BLaER1 treated with 17β-estradiol and CSF1 and Interleukin-3, amounts not matched to agents 10 nM and 100 nM (cell line): ENCODE measurements around the gene ZHX3.

Experiments used
- H3K27ac ChIP-seq, 11 experiments: shearing (Covaris generic); formaldehyde crosslinking; 2 replicates each; pipeline ENCODE4 v1.8.1; 2022
- H3K27me3 ChIP-seq, 11 experiments: shearing (Covaris generic); formaldehyde crosslinking; 2 replicates each; pipeline ENCODE4 v1.8.1; 2022
- H3K36me3 ChIP-seq, 11 experiments: shearing (Covaris generic); formaldehyde crosslinking; 2 replicates each; pipeline ENCODE4 v1.8.1; 2022
- H3K4me1 ChIP-seq, 10 experiments: shearing (Covaris generic); formaldehyde crosslinking; 2 replicates each; pipeline ENCODE4 v1.8.1; 2022
- H3K4me2 ChIP-seq, 11 experiments: shearing (Covaris generic); formaldehyde crosslinking; 2 replicates each; pipeline ENCODE4 v1.8.1; 2022
- H3K4me3 ChIP-seq, 10 experiments: shearing (Covaris generic); formaldehyde crosslinking; 2 replicates each; pipeline ENCODE4 v1.8.1; 2022
- H3K9ac ChIP-seq, 11 experiments: shearing (Covaris generic); formaldehyde crosslinking; 2 replicates each; pipeline ENCODE4 v1.8.1; 2022
- H3K9me3 ChIP-seq, 11 experiments: shearing (Covaris generic); formaldehyde crosslinking; replicated peaks in 1 of 11; 2 replicates each; pipeline ENCODE4 v1.8.1; 2022
- H4K20me1 ChIP-seq, 11 experiments: shearing (Covaris generic); formaldehyde crosslinking; 2 replicates each; pipeline ENCODE4 v1.8.1; 2022
- Cebpa-rat ChIP-seq, 11 experiments: shearing (Covaris generic); IDR thresholded peaks; 2 replicates each; pipeline ENCODE4 v1.8.1; 2022

The ZHX3 gene

GRCh38 chr20:41145317-41145716 is 172.2 kb downstream of the ZHX3 start:
- Histone ChIP-seq H3K27me3 (no peaks in the 10 kb centered on the region), H3K27ac (no peak overlapping the region), H3K4me1 (peaks cover 24 to 86% (median 79%) of the 10 kb centered on the region in 10 experiments), H3K36me3 (peaks cover 0 to 56% (median 32%) of the 10 kb centered on the region in 11 experiments; a peak in 17 of 22 replicates), H4K20me1 (peaks cover 5 to 100% (median 100%) of the 10 kb centered on the region in 11 experiments; a peak in 20 of 22 replicates), H3K9me3 (no peaks in the 10 kb centered on the region), H3K9ac (no peak overlapping the region), H3K4me2 (peak overlapping the region in 8 of 11 experiments; percentile 23 to 66 (median 46); a peak in 10 of 22 replicates), H3K4me3 (no peak overlapping the region)
- TF ChIP-seq Cebpa-rat (IDR thresholded peaks at IDR 0.05), result no peak

GRCh38 chr20:41143354-41143753 is 174.2 kb downstream of the ZHX3 start:
- Histone ChIP-seq H3K36me3 (peaks cover 0 to 42% (median 25%) of the 10 kb centered on the region in 11 experiments; a peak in 17 of 22 replicates), H3K4me3 (no peak overlapping the region), H3K4me1 (peaks cover 35 to 99% (median 90%) of the 10 kb centered on the region in 10 experiments), H3K9me3 (no peaks in the 10 kb centered on the region), H3K27me3 (no peaks in the 10 kb centered on the region), H3K9ac (no peak overlapping the region; a peak in 1 of 22 replicates), H3K27ac (no peak overlapping the region), H4K20me1 (peaks cover 5 to 100% (median 98%) of the 10 kb centered on the region in 11 experiments; a peak in 20 of 22 replicates), H3K4me2 (peak overlapping the region; percentile 49 to 99 (median 95); a peak in 20 of 22 replicates)
- no peak for TF ChIP-seq Cebpa-rat (IDR thresholded peaks at IDR 0.05)

GRCh38 chr20:41142919-41143318 is 174.6 kb downstream of the ZHX3 start:
- H3K36me3 ChIP-seq, result peaks cover 0 to 40% (median 23%) of the 10 kb centered on the region in 11 experiments; a peak in 17 of 22 replicates
- peaks cover 40 to 99% (median 91%) of the 10 kb centered on the region in 10 experiments for H3K4me1 ChIP-seq
- H3K9me3 ChIP-seq, result no peaks in the 10 kb centered on the region
- H4K20me1 ChIP-seq, result peaks cover 5 to 100% (median 94%) of the 10 kb centered on the region in 11 experiments; a peak in 20 of 22 replicates
- no peak for TF ChIP-seq Cebpa-rat (IDR thresholded peaks at IDR 0.05)
- no peaks in the 10 kb centered on the region for H3K27me3 ChIP-seq
- H3K4me2 ChIP-seq, result peak overlapping the region; percentile 49 to 99 (median 95)
- no peak overlapping the region for H3K27ac ChIP-seq
- no peak overlapping the region; a peak in 1 of 22 replicates for H3K9ac ChIP-seq
- no peak overlapping the region for H3K4me3 ChIP-seq

- Histone ChIP-seq H3K9ac (peak overlapping the region in 2 of 11 experiments; percentile 60 to 69; a peak in 2 of 22 replicates), H3K4me3 (no peak overlapping the region), H4K20me1 (peaks cover 5 to 96% (median 87%) of the 10 kb centered on the region in 11 experiments; a peak in 20 of 22 replicates), H3K9me3 (no peaks in the 10 kb centered on the region), H3K4me1 (peaks cover 41 to 92% (median 84%) of the 10 kb centered on the region in 10 experiments), H3K27me3 (no peaks in the 10 kb centered on the region), H3K4me2 (peak overlapping the region; percentile 63 to 99 (median 95); a peak in 21 of 22 replicates), H3K36me3 (peaks cover 0 to 37% (median 23%) of the 10 kb centered on the region in 11 experiments; a peak in 17 of 22 replicates), H3K27ac (peak overlapping the region in 1 of 11 experiments; percentile 69; a peak in 1 of 22 replicates)
- TF ChIP-seq Cebpa-rat (IDR thresholded peaks at IDR 0.05), result no peak
These were observed 175.3 kb downstream of the ZHX3 start for GRCh38 chr20:41142245-41142644.

- Histone ChIP-seq H3K4me2 (peak overlapping the region; percentile 63 to 99 (median 95)), H3K4me1 (peaks cover 41 to 86% (median 79%) of the 10 kb centered on the region in 10 experiments), H3K27me3 (no peaks in the 10 kb centered on the region; a peak in 1 of 22 replicates), H3K9me3 (no peaks in the 10 kb centered on the region), H3K4me3 (peak overlapping the region in 5 of 10 experiments; percentile 2 to 44 (median 9); a peak in 3 of 20 replicates), H3K9ac (peak overlapping the region in 10 of 11 experiments; percentile 29 to 72 (median 60); a peak in 17 of 22 replicates), H3K27ac (peak overlapping the region in 9 of 11 experiments; percentile 38 to 74 (median 64); a peak in 18 of 22 replicates), H4K20me1 (peaks cover 5 to 86% (median 78%) of the 10 kb centered on the region in 11 experiments; a peak in 20 of 22 replicates), H3K36me3 (peaks cover 0 to 28% (median 18%) of the 10 kb centered on the region in 11 experiments; a peak in 17 of 22 replicates)
- TF ChIP-seq Cebpa-rat (IDR thresholded peaks at IDR 0.05), result no peak
These were observed 176.2 kb downstream of the ZHX3 start for GRCh38 chr20:41141153-41141815.

GRCh38 chr20:41140226-41141133 is 177.1 kb downstream of the ZHX3 start:
- Histone ChIP-seq H4K20me1 (peaks cover 5 to 78% (median 70%) of the 10 kb centered on the region in 11 experiments; a peak in 20 of 22 replicates), H3K9me3 (no peaks in the 10 kb centered on the region), H3K27me3 (no peaks in the 10 kb centered on the region; a peak in 1 of 22 replicates), H3K4me3 (0 out of 20 replicates have a peak overlapping the region, but pooled peaks of 2 of the 10 experiments have one; percentile 8 to 44), H3K4me1 (peaks cover 41 to 86% (median 74%) of the 10 kb centered on the region in 10 experiments), H3K9ac (peak overlapping the region in 8 of 11 experiments; percentile 29 to 72 (median 64); a peak in 11 of 22 replicates), H3K27ac (peak overlapping the region in 7 of 11 experiments; percentile 38 to 74 (median 64); a peak in 14 of 22 replicates), H3K4me2 (peak overlapping the region; percentile 63 to 99 (median 95)), H3K36me3 (peaks cover 0 to 20% (median 15%) of the 10 kb centered on the region in 11 experiments; a peak in 17 of 22 replicates)
- TF ChIP-seq Cebpa-rat (IDR thresholded peaks at IDR 0.05), result no peak

- Histone ChIP-seq H3K27ac (peak overlapping the region in 7 of 11 experiments; percentile 96 to 97 (median 97); a peak in 11 of 22 replicates), H3K9ac (peak overlapping the region in 8 of 11 experiments; percentile 94 to 98 (median 96); a peak in 14 of 22 replicates), H3K9me3 (no peaks in the 10 kb centered on the region), H3K4me1 (peaks cover 42 to 78% (median 70%) of the 10 kb centered on the region in 10 experiments), H3K4me3 (peak overlapping the region in 8 of 10 experiments; percentile 89 to 94 (median 91); a peak in 16 of 20 replicates), H3K27me3 (no peaks in the 10 kb centered on the region; a peak in 1 of 22 replicates), H3K36me3 (peaks cover 0 to 12% (median 9%) of the 10 kb centered on the region in 11 experiments; a peak in 15 of 22 replicates), H3K4me2 (peak overlapping the region; percentile 83 to 99 (median 97)), H4K20me1 (peaks cover 5 to 68% (median 64%) of the 10 kb centered on the region in 11 experiments; a peak in 20 of 22 replicates)
- no peak for TF ChIP-seq Cebpa-rat (IDR thresholded peaks at IDR 0.05)
These were observed 178.1 kb downstream of the ZHX3 start for GRCh38 chr20:41139227-41140093.
